ENCODE measurements around the gene NCKAP1.

The NCKAP1 gene

GRCh38 chr2:183059561-183059960 lies 21.3 kb upstream of the NCKAP1 start:
- TF ChIP-seq GATA3 (IDR thresholded peaks at IDR 0.05; ENCODE audit: low read depth, low read length) = no peak
- TF ChIP-seq GATA2 (IDR thresholded peaks at IDR 0.05; ENCODE audit: low read depth, low read length) = no peak

GRCh38 chr2:183057333-183057985 lies 19.2 kb upstream of the NCKAP1 start:
- TF ChIP-seq GATA2 (IDR thresholded peaks at IDR 0.05; ENCODE audit: low read depth, low read length) (no peak), GATA3 (IDR thresholded peaks at IDR 0.05; ENCODE audit: low read depth, low read length) (no peak)

- no peak for TF ChIP-seq GATA2 (IDR thresholded peaks at IDR 0.05; ENCODE audit: low read depth, low read length)
- TF ChIP-seq GATA3 (IDR thresholded peaks at IDR 0.05; ENCODE audit: low read depth, low read length) = no peak
Measured at GRCh38 chr2:183049420-183049819, 11.2 kb upstream of the NCKAP1 start.

GRCh38 chr2:183040604-183041003 lies 2.3 kb upstream of the NCKAP1 start:
- TF ChIP-seq GATA2 (IDR thresholded peaks at IDR 0.05; ENCODE audit: low read depth, low read length) = no peak
- no peak for TF ChIP-seq GATA3 (IDR thresholded peaks at IDR 0.05; ENCODE audit: low read depth, low read length)

- TF ChIP-seq GATA2 (IDR thresholded peaks at IDR 0.05; ENCODE audit: low read depth, low read length) = no peak
- TF ChIP-seq GATA3 (IDR thresholded peaks at IDR 0.05; ENCODE audit: low read depth, low read length) = no peak
Measured at GRCh38 chr2:183037553-183038340, 510 bp downstream of the NCKAP1 start.

- TF ChIP-seq GATA3 (IDR thresholded peaks at IDR 0.05; ENCODE audit: low read depth, low read length) = no peak
- no peak for TF ChIP-seq GATA2 (IDR thresholded peaks at IDR 0.05; ENCODE audit: low read depth, low read length)
Measured at GRCh38 chr2:183037074-183037552, 1.1 kb downstream of the NCKAP1 start.

GRCh38 chr2:183035954-183036669 lies 2.1 kb downstream of the NCKAP1 start:
- no peak for TF ChIP-seq GATA2 (IDR thresholded peaks at IDR 0.05; ENCODE audit: low read depth, low read length)
- no peak for TF ChIP-seq GATA3 (IDR thresholded peaks at IDR 0.05; ENCODE audit: low read depth, low read length)

- TF ChIP-seq GATA3 (IDR thresholded peaks at IDR 0.05; ENCODE audit: low read depth, low read length) (no peak), GATA2 (IDR thresholded peaks at IDR 0.05; ENCODE audit: low read depth, low read length) (no peak)
Measured at GRCh38 chr2:183035298-183035953, 2.8 kb downstream of the NCKAP1 start.

GRCh38 chr2:183034806-183035205 lies 3.5 kb downstream of the NCKAP1 start:
- TF ChIP-seq GATA2 (IDR thresholded peaks at IDR 0.05; ENCODE audit: low read depth, low read length) (no peak), GATA3 (IDR thresholded peaks at IDR 0.05; ENCODE audit: low read depth, low read length) (no peak)

- TF ChIP-seq GATA2 (IDR thresholded peaks at IDR 0.05; ENCODE audit: low read depth, low read length) = no peak
- TF ChIP-seq GATA3 (IDR thresholded peaks at IDR 0.05; ENCODE audit: low read depth, low read length) = no peak
Measured at GRCh38 chr2:183033951-183034350, 4.3 kb downstream of the NCKAP1 start.

GRCh38 chr2:183031911-183032794 lies 6.1 kb downstream of the NCKAP1 start:
- TF ChIP-seq GATA2 (IDR thresholded peaks at IDR 0.05; ENCODE audit: low read depth, low read length) (no peak), GATA3 (IDR thresholded peaks at IDR 0.05; ENCODE audit: low read depth, low read length) (no peak)

GRCh38 chr2:183029219-183029618 lies 9.0 kb downstream of the NCKAP1 start:
- TF ChIP-seq GATA3 (IDR thresholded peaks at IDR 0.05; ENCODE audit: low read depth, low read length) (no peak), GATA2 (IDR thresholded peaks at IDR 0.05; ENCODE audit: low read depth, low read length) (no peak)

- TF ChIP-seq GATA2 (IDR thresholded peaks at IDR 0.05; ENCODE audit: low read depth, low read length) (no peak), GATA3 (IDR thresholded peaks at IDR 0.05; ENCODE audit: low read depth, low read length) (no peak)
Measured at GRCh38 chr2:183028108-183028507, 10.1 kb downstream of the NCKAP1 start.

Measured in SH-SY5Y (cell line).